ENCODE data around the gene TC2N.
A peak's percentile ranks its signal among the peaks of the same experiment; 100 is the strongest.
"Not testable (repeated sequence)": the region's sequence is repeated elsewhere in the genome, so short reads cannot be mapped to it uniquely, and the experiment has no call there.

Gene TC2N

GRCh38 chr14:91888641-91889476, 21.5 kb upstream of the TC2N start:
- no peak for DNase-seq

- DNase-seq, result no peak
Observed at GRCh38 chr14:91886961-91887360, 19.6 kb upstream of the TC2N start.

DNA sequence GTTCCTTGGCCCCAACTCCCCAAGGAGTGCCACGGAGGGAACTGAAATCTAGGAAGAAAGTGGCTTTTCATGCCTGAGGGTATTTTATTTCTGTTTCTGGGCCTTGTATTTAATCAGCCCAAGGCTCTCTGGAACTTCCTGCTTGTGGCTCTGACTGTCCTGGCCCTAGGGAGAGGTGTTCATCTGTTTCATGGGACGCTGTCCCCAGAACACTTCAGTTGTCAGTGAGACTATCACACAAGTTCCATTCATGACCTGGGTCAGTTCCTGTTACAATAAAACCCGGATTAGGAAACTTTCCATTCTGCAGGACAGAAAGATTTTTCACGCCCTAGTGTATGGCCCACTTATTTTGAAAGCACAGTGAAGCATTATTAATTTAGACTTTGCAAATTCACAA, 18.5 kb upstream of the TC2N start:
- DNase-seq, result no peak

DNA sequence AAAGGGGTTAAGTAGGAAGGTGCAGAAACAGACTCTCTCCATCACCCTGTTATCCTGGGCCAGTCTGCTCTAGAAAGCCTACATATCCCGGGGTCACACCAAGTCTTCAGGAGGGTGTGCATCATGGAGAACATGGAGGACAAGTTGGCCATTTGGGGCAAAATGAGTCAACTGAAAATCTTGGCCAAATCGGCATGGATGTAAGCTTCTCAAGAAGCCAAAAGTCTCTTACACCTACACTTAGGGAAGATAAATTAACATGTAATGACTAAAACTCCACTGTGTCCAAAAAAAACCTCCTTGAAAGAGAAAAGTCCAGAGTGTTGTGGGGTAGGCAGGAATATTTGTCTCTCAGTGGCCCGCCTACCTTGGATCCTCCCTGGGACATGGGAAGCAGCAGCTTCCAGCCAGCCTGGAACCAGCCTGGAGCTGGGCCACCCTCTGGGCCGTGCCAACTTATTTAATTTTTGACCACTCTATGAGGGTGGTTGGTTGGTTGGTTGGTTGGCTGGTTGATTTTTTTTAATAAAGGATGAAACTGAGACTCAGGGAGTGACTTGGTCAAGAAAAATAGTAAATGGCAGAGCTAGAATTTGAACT, 17.9 kb upstream of the TC2N start:
- no peak for DNase-seq

- no peak for DNase-seq
Observed at GRCh38 chr14:91884664-91885063, 17.3 kb upstream of the TC2N start.

GRCh38 chr14:91883753-91884152, 16.4 kb upstream of the TC2N start:
- DNase-seq, result no peak

DNA sequence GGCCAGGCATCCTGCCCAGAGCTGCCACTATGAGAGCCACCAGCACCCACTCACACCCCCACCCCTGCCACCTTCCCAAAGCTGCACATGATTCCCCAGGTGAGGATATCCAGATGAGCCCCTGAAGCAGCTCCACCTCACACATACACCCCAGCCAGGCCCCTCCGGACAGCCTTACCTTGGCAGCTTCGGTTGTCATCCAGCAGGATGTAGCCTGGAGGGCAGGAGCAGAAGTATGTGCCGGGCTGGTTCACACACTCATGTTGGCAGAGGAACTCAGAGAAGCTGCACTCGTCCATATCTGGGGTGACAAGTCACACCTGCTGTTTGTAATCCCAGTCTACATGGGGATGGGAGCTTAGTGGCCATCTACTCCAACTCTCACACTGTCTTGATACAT, 15.4 kb upstream of the TC2N start:
- no peak for DNase-seq

DNA sequence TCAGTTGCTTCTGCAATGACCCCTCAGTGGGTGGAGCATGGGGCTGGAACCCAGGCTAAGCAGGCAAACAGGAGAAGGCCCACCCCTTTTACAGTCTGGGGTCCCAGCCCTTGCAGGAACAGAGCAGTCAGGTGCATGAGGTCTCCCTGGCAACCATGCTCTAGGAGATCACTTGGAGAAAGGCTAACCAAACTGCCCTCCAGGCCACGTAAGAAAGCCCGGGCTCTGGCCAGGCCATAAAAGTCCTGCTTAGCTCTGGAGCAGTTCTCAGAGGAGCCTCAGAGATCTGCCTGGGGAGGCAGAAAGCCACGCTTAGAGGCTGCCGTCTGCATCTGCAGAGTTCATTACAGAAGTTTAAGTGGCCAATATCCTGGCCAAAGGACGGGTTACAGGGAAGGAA, 15.0 kb upstream of the TC2N start:
- DNase-seq, result no peak

GRCh38 chr14:91879196-91879595, 11.9 kb upstream of the TC2N start:
- DNase-seq, result no peak

- no peak for DNase-seq
Observed at GRCh38 chr14:91878274-91878673, 10.9 kb upstream of the TC2N start.

DNA sequence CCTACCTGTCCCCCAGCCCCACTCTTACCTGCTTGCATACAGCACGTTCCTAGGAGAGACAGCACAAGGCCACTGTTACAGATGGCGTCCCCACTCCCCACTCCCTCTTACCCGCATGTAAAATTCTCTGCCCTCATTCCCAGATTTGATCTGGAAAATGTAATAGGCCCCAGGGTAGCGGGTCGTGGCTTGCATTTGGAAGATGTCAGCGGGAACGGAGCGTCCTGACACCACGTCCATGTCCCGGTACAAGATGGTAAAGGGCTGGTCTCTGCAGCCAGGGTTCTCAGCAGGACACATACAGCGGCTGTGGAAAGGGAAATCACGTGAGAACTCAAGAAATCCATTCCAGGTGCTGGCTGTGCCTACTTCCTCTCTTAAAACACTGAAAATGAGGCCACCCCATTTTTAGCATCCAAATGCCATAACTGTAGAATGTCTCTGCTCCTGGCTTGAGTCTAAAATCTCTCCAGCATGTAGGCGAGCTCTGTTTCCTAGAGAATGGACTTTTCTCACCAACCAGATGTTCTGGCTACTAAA, 10.1 kb upstream of the TC2N start:
- DNase-seq, result no peak

- DNase-seq, result no peak
Observed at GRCh38 chr14:91876492-91876891, 9.2 kb upstream of the TC2N start.

DNA sequence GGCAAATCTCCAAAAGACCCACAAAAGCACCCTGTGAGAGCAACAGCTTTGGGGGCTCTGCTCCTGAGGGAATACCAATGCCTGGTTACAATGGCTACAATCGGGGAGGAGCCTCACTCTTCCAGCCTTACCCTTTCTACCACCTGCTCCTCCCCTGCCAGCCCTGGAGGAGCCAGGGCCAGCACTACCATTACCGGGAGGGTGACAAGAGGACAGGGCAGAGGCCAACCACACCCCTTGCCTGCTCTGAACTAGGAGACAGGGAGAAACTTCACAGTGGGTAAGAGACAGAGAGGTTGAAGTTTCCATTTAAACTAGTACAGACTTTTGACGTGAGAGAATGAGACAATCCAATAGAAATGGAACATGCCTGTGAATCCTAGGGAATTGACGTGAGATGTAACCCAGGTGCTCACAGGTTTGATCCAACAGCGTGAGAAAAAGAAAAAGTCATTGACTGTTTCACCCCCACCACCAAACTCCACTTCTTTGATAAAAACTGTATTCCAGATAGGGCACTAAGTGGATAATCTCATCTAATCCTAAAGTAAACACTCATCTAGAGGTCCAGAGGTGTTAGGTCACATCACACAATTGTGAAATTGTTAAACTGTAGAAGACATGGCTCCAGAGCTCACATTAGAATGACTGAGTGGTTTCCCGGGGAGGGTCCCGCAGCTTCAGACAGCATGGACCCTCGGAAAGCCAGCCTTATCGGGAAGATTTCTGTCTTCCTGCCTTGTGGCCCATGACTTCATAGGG, 8.4 kb upstream of the TC2N start:
- DNase-seq, result no peak

GRCh38 chr14:91873471-91874415, 6.4 kb upstream of the TC2N start:
- DNase-seq, result peak in 4 of 5 experiments; percentile 43 to 99 (median 78)

DNA sequence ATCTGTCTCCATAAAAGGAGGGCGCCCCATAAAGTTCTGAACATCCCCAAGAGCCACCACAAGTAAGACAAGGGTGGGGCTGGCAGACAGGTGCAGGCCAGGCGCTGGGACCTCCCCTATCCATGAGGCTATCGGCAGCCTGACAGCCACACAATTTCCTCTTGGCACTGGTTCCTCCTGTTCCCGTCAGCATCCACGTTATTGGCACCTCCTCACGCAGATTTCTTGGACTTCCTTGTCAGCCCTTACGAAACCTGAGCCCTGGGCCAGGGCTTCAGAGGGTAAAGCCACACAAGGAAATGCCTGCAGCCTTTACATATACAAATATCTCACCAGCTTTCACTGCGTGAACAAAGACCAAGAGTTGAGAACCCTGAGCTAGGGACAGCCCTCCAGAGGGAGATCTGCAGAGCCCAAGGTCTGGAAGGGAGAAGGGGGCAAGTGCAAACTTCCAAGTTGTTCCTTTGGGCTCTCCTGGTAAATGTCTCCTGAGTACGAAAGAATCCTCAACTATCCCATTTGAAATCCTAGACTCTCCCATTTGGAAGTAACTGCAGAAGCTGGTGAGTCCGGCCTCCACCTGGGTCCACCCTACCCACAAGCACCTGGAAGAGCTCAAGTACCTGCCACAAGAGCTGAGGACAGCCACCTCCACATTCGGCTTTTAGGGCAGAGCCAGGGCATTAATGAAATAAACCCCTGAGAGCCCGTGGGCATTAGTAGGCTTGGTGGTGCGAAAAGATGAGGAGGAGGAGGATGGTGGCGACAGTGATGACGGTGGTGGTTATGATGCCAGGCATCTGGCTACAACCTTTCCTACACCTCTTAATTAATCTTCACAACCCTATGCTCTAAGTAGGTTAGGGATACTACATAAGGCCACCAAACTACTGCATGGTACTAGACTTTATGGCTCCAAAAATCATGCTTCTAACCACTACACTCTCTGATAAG, 5.5 kb upstream of the TC2N start:
- peak in 3 of 5 experiments; percentile 45 to 88 (median 66) for DNase-seq

- peak in 2 of 5 experiments; percentile 33 to 85 for DNase-seq
Observed at GRCh38 chr14:91872011-91872501, 4.7 kb upstream of the TC2N start.

GRCh38 chr14:91871401-91871800, 4.1 kb upstream of the TC2N start:
- not testable (repeated sequence) for DNase-seq

DNA sequence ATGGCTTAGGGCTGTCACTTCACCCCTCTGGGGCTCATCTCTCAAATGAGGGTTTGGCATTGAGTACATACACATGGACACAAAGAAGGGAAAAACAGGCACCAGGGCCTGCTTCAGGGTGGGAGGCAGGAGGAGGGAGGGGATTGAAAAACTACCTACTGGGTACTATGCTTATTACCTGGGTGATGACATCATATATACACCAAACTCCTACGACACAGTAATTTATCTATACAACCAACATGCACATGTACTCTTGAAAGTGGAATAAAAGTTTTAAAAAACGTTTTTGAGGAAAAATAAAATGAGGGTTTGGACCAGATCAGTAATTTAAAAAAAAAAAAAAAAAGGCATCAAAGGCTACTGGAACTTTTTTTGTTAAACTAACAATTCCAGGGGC, 3.6 kb upstream of the TC2N start:
- no peak for DNase-seq

GRCh38 chr14:91870001-91870400, 2.7 kb upstream of the TC2N start:
- DNase-seq, result peak in 3 of 5 experiments; percentile 56 to 91 (median 89)

DNA sequence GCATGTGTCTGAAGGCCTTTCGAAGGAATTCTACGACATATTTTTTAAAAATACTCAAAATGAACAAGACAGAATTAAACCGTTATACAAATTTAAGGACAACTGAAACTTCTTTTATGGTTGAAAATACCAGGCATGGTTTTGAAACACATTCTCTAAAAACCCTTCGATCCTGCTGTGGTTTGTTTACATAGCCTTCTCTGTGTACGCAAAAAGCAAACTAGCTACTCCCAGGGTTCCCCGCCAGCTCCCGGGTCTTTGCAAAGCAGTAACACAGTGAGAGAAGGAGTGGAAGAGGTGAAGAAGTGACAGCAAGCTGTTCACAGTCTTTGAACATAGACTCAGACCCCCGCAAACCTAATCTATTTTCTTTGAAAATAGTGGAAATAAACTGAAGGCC, 2.2 kb upstream of the TC2N start:
- DNase-seq, result no peak
